HFFc6 (cell line): ENCODE results near the gene SPINT1. TPM values are rescaled to one million over a fixed set of nuclear protein-coding genes. Genes with fewer than 3 reads are reported as not detected.

Experiments used
- DNase-seq: peaks from one replicate; pipeline ENCODE4 v3.0.0-alpha.2; 2018
- H3K27ac Mint-ChIP-seq: 2 replicates; pipeline ENCODE4 v1.8.0; 2020; ENCODE audit warnings: mild to moderate bottlenecking, mixed read lengths
- H3K27me3 Mint-ChIP-seq: 2 replicates; pipeline ENCODE4 v1.8.0; 2021; ENCODE audit warnings: mild to moderate bottlenecking, moderate library complexity, mixed read lengths; ENCODE audit not compliant: insufficient read depth
- H3K36me3 Mint-ChIP-seq: 2 replicates; pipeline ENCODE4 v1.8.0; 2021; ENCODE audit warnings: low read depth, mixed read lengths
- H3K4me1 Mint-ChIP-seq: 2 replicates; pipeline ENCODE4 v1.8.0; 2020; ENCODE audit warnings: low read depth, mixed read lengths
- H3K4me3 Mint-ChIP-seq: 2 replicates; pipeline ENCODE4 v1.8.0; 2020; ENCODE audit warnings: mild to moderate bottlenecking, moderate library complexity, mixed read lengths
- H3K9me3 Mint-ChIP-seq: 2 replicates; pipeline ENCODE4 v1.8.0; 2020; ENCODE audit warnings: mild to moderate bottlenecking, mixed read lengths
- CTCF ChIP-seq: fragments of 200-600 bp; sonication (generic); IDR thresholded peaks from 2 replicates; pipeline ENCODE4 v1.5.0; 2021; ENCODE audit warnings: antibody characterized with exemption, mild to moderate bottlenecking
- total RNA-seq, 6 experiments: library from RNA; stranded (reverse); fragmentation: NEBNext Ultra II Directional; extraction: Animal tissue kit (Norgen Biotek cat#: 25700); gene quantifications; 2 replicates in 1 of 6; 3 replicates in 5 of 6; pipeline ENCODE4 v1.2.3, GENCODE V29; 2021

Gene SPINT1
- total RNA-seq, 6 experiments from 2014 or later, result 0.14 to 0.51 (median 0.26) TPM; not detected in 1

GRCh38 chr15:40879609-40880008 lies 35.8 kb downstream of the SPINT1 start:
- Mint-ChIP-seq H3K4me3 (no peak overlapping the region), H3K4me1 (peaks cover 21% of the 10 kb centered on the region), H3K9me3 (no peaks in the 10 kb centered on the region; the same call in 1 of the 2 replicates), H3K27ac (no peak overlapping the region), H3K36me3 (no peaks in the 10 kb centered on the region), H3K27me3 (peaks cover 2% of the 10 kb centered on the region)
- no peak for DNase-seq
- TF ChIP-seq CTCF, result no peak

- peaks cover 12% of the 10 kb centered on the region for H3K4me1 Mint-ChIP-seq
- H3K4me3 Mint-ChIP-seq, result no peak overlapping the region
- no peaks in the 10 kb centered on the region; the same call in 1 of the 2 replicates for H3K9me3 Mint-ChIP-seq
- no peak for DNase-seq
- H3K27ac Mint-ChIP-seq, result no peak overlapping the region
- H3K27me3 Mint-ChIP-seq, result peaks cover 6% of the 10 kb centered on the region
- no peaks in the 10 kb centered on the region for H3K36me3 Mint-ChIP-seq
- no peak for TF ChIP-seq CTCF
Observed at GRCh38 chr15:40881351-40881750, 37.5 kb downstream of the SPINT1 start.

- no peak for DNase-seq
- Mint-ChIP-seq H3K9me3 (no peaks in the 10 kb centered on the region; the same call in 1 of the 2 replicates), H3K4me1 (no peaks in the 10 kb centered on the region), H3K4me3 (no peak overlapping the region), H3K36me3 (no peaks in the 10 kb centered on the region), H3K27me3 (peaks cover 5% of the 10 kb centered on the region), H3K27ac (no peak overlapping the region)
- TF ChIP-seq CTCF, result no peak
Observed at GRCh38 chr15:40886586-40886985, 42.7 kb downstream of the SPINT1 start.

- no peak for TF ChIP-seq CTCF
- H3K27ac Mint-ChIP-seq, result no peak overlapping the region
Observed at GRCh38 chr15:40889112-40889511, 45.3 kb downstream of the SPINT1 start.

GRCh38 chr15:40891138-40891537 lies 47.3 kb downstream of the SPINT1 start:
- H3K27me3 Mint-ChIP-seq, result peaks cover 5% of the 10 kb centered on the region
- no peak for TF ChIP-seq CTCF
- no peak for DNase-seq
- H3K9me3 Mint-ChIP-seq, result no peaks in the 10 kb centered on the region
- H3K36me3 Mint-ChIP-seq, result peaks cover 5% of the 10 kb centered on the region
- H3K27ac Mint-ChIP-seq, result no peak overlapping the region
- H3K4me1 Mint-ChIP-seq, result peaks cover 20% of the 10 kb centered on the region
- no peak overlapping the region for H3K4me3 Mint-ChIP-seq

More at GRCh38 chr15:40889112-40889511, 45.3 kb downstream of the SPINT1 start:
- Mint-ChIP-seq H3K4me1 (peaks cover 7% of the 10 kb centered on the region), H3K36me3 (no peaks in the 10 kb centered on the region), H3K9me3 (no peaks in the 10 kb centered on the region), H3K4me3 (no peak overlapping the region), H3K27me3 (peaks cover 7% of the 10 kb centered on the region)
- no peak for DNase-seq
